Lower leg skin (tissue), 4 donors: ENCODE data around the gene TMEM45A. TPM values are rescaled to one million over a fixed set of nuclear protein-coding genes. Genes with fewer than 3 reads are reported as not detected.
A peak's percentile ranks its signal among the peaks of the same experiment; 100 is the strongest.

ENCODE experiments used
- DNase-seq, 2 donors: peaks; one replicate each; pipeline ENCODE4 v3.0.0-alpha.2; 2019; ENCODE audit warnings: low spot score in 2 of 2
- H3K4me3 ChIP-seq: fragments of 200-600 bp; sonication (generic); 2 replicates; pipeline ENCODE4 v1.5.1; 2017; ENCODE audit warnings: mild to moderate bottlenecking, low read depth; ENCODE audit not compliant: poor library complexity, severe bottlenecking
- CTCF ChIP-seq, 3 donors: fragments of 450-650 bp; IDR thresholded peaks; one replicate each; pipeline ENCODE4 v1.5.1; 2016; ENCODE audit warnings: antibody characterized with exemption in 3 of 3, mild to moderate bottlenecking in 3 of 3, moderate library complexity in 2 of 3
- POLR2A ChIP-seq, 2 donors: fragments of 450-650 bp; IDR thresholded peaks; one replicate each; pipeline ENCODE4 v1.6.1; 2016 to 2017; ENCODE audit warnings: antibody characterized with exemption in 2 of 2, mild to moderate bottlenecking in 1 of 2, moderate library complexity in 1 of 2
- WGBS, 2 donors: methylation state at CpG; one replicate each; pipeline ENCODE4 v1.1.5; 2018; 5-methylcytosine and 5-hydroxymethylcytosine counted together
- intact Hi-C: fragments of 100-400 bp; cut with DNase I; formaldehyde crosslinking; loops from one replicate; pipeline ENCODE4 v1.15.0; 2023; ENCODE audit warnings: low total_unique reads
- total RNA-seq, 4 donors: library from RNA; depleted of rRNA; stranded (reverse); fragments of >200 nt; gene quantifications; one replicate each; pipeline ENCODE4 v1.1.0, GENCODE V29; 2016

The TMEM45A gene
- total RNA-seq, 4 donors from 2014 or later: 421 to 1,097 (median 707) TPM

GRCh38 chr3:100516838-100517237, 24.4 kb downstream of the TMEM45A start:
- intact Hi-C loops: no loop called here
- DNase-seq: no peak
- TF ChIP-seq POLR2A (IDR thresholded peaks at IDR 0.05) (no peak), CTCF (IDR thresholded peaks at IDR 0.05) (no peak)

GRCh38 chr3:100517276-100517675, 24.9 kb downstream of the TMEM45A start:
- intact Hi-C loops: no loop called here
- H3K4me3 ChIP-seq: no peak overlapping the region
- no peak for DNase-seq
- no peak for TF ChIP-seq POLR2A (IDR thresholded peaks at IDR 0.05)
- TF ChIP-seq CTCF (IDR thresholded peaks at IDR 0.05): no peak
- WGBS, 2 donors: 72 to 78% methylated on average over 6 of the region's 6 CpGs

More at GRCh38 chr3:100516838-100517237, 24.4 kb downstream of the TMEM45A start:
- H3K4me3 ChIP-seq: no peak overlapping the region
- 63 to 73% methylated on average over 4 of the region's 4 CpGs for WGBS, 2 donors

GRCh38 chr3:100518244-100518643, 25.8 kb downstream of the TMEM45A start:
- no peak for TF ChIP-seq CTCF (IDR thresholded peaks at IDR 0.05)
- no peak for TF ChIP-seq POLR2A (IDR thresholded peaks at IDR 0.05)
- no peak overlapping the region for H3K4me3 ChIP-seq
- intact Hi-C loops: no loop called here
- no peak for DNase-seq

GRCh38 chr3:100518983-100519382, 26.6 kb downstream of the TMEM45A start:
- TF ChIP-seq POLR2A (IDR thresholded peaks at IDR 0.05): no peak
- no peak for TF ChIP-seq CTCF (IDR thresholded peaks at IDR 0.05)
- no peak overlapping the region for H3K4me3 ChIP-seq
- DNase-seq: peak in 1 of 2 donors; percentile 42
- intact Hi-C loops: no loop called here
- 27 to 32% methylated on average over 4 of the region's 4 CpGs for WGBS, 2 donors

GRCh38 chr3:100521439-100521845, 29.0 kb downstream of the TMEM45A start:
- 59 to 72% methylated on average over 10 of the region's 10 CpGs for WGBS, 2 donors
- DNase-seq: peak; percentile 51 to 84
- no peak overlapping the region for H3K4me3 ChIP-seq
- intact Hi-C loops: no loop called here
- TF ChIP-seq POLR2A (IDR thresholded peaks at IDR 0.05) (no peak), CTCF (IDR thresholded peaks at IDR 0.05) (no peak)

GRCh38 chr3:100522125-100522524, 29.7 kb downstream of the TMEM45A start:
- WGBS, 2 donors: 89 to 96% methylated on average over 3 of the region's 3 CpGs
- intact Hi-C loops: no loop called here
- TF ChIP-seq CTCF (IDR thresholded peaks at IDR 0.05): no peak
- TF ChIP-seq POLR2A (IDR thresholded peaks at IDR 0.05): no peak
- no peak for DNase-seq
- no peak overlapping the region for H3K4me3 ChIP-seq
